ENCODE data around the gene KCNQ1. TPM values are rescaled to one million over a fixed set of nuclear protein-coding genes. Genes with fewer than 3 reads are reported as not detected.

Gene KCNQ1
- total RNA-seq, 2 donors from 2014 or later = 4.4 to 25.3 TPM

DNA sequence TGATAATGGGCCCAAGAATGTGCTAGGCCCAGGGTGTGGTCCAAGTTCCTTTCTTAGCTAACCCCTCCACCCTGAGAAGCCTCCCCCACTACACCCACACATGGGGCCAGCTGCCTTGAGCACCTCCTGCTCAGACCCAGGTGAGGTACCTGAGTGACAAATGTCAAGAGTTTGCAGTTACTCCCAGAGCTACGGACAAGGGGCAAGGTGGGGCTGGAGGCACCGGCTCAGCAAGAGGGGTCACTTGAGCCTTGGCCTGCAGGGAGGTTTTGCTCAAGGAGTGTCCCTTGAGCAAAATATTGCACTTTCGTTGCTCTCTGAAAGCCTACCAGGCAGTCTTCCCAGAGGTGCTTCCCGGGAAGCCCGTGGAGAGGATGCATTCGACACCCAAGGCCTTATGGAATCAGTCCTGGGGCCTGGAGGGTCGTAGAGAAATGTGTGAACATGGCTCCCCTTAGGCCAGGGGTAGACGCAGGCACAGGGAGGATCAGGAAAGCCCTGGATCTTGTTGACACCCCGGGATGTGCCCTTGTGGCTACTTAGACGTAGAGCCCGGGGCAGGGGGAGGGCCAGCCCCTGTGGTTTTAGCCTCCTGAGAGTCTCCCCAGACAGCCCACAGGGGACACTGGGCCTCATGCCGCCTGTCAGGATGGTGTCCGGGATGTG is 114.2 kb downstream of the KCNQ1 start:
- H3K4me1 ChIP-seq (ENCODE audit: control insufficient read depth in 1 of 2, low read depth in 2 of 2) = no peaks in the 10 kb centered on the region
- no peak overlapping the region for H3K4me3 ChIP-seq
- TF ChIP-seq, protein P1, sequence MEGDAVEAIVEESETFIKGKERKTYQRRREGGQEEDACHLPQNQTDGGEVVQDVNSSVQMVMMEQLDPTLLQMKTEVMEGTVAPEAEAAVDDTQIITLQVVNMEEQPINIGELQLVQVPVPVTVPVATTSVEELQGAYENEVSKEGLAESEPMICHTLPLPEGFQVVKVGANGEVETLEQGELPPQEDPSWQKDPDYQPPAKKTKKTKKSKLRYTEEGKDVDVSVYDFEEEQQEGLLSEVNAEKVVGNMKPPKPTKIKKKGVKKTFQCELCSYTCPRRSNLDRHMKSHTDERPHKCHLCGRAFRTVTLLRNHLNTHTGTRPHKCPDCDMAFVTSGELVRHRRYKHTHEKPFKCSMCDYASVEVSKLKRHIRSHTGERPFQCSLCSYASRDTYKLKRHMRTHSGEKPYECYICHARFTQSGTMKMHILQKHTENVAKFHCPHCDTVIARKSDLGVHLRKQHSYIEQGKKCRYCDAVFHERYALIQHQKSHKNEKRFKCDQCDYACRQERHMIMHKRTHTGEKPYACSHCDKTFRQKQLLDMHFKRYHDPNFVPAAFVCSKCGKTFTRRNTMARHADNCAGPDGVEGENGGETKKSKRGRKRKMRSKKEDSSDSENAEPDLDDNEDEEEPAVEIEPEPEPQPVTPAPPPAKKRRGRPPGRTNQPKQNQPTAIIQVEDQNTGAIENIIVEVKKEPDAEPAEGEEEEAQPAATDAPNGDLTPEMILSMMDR (IDR thresholded peaks at IDR 0.05) = no peak
- no peak for DNase-seq (ENCODE audit: low spot score)
- H3K36me3 ChIP-seq = no peaks in the 10 kb centered on the region
- ATAC-seq (ENCODE audit: insufficient number of reproducible peaks, low FRiP score, low read depth) = no peak
- no peaks in the 10 kb centered on the region for H3K9me3 ChIP-seq
- H3K27me3 ChIP-seq (replicated peaks; ENCODE audit: insufficient read depth) = no peaks in the 10 kb centered on the region
- no peak overlapping the region for H3K27ac ChIP-seq

DNA sequence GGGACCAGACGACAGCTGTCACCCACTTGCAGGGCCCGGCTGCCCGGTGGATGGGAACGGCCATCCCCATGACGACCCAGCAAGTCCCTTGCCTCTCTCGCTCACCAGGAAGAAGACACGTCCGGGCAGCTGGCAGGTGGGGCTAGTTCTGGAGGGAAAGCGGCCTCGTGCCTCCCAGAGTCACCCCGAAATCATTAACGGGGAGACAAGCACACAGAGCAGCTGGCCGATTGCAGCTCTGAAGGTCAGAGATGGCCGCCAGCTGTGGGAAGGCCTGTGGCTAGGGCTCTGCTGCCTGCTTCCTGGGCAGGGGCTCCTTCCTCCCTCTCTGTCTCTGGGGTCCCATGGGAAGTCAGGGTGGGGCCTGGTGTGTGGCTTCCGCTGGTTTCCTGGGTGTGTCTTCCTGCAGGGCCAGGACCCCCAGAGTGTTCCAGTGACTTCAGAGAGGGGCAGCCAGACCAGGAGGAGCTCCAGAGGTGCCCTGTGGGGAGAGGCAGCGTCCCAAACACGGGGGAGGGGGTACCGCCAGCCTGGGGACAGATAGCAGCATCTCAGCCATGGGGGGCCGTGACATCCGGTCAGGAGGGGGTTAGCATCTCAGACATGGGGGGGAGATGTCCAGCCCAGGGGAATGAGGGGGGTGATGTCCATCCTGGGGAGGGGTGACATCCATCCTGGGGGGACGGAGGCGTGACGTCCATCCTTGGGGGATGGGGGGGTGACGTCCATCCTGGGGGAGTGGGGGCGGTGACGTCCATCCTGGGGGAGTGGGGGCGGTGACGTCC is 114.9 kb downstream of the KCNQ1 start:
- DNase-seq (ENCODE audit: low spot score) = no peak
- TF ChIP-seq, protein P1 (IDR thresholded peaks at IDR 0.05) = no peak
- no peak overlapping the region for H3K4me3 ChIP-seq
- no peak for ATAC-seq (ENCODE audit: insufficient number of reproducible peaks, low FRiP score, low read depth)
- H3K36me3 ChIP-seq = no peaks in the 10 kb centered on the region
- no peak overlapping the region for H3K27ac ChIP-seq
- no peaks in the 10 kb centered on the region for H3K4me1 ChIP-seq (ENCODE audit: control insufficient read depth in 1 of 2, low read depth in 2 of 2)
- H3K27me3 ChIP-seq (replicated peaks; ENCODE audit: insufficient read depth) = no peaks in the 10 kb centered on the region
- no peaks in the 10 kb centered on the region for H3K9me3 ChIP-seq

DNA sequence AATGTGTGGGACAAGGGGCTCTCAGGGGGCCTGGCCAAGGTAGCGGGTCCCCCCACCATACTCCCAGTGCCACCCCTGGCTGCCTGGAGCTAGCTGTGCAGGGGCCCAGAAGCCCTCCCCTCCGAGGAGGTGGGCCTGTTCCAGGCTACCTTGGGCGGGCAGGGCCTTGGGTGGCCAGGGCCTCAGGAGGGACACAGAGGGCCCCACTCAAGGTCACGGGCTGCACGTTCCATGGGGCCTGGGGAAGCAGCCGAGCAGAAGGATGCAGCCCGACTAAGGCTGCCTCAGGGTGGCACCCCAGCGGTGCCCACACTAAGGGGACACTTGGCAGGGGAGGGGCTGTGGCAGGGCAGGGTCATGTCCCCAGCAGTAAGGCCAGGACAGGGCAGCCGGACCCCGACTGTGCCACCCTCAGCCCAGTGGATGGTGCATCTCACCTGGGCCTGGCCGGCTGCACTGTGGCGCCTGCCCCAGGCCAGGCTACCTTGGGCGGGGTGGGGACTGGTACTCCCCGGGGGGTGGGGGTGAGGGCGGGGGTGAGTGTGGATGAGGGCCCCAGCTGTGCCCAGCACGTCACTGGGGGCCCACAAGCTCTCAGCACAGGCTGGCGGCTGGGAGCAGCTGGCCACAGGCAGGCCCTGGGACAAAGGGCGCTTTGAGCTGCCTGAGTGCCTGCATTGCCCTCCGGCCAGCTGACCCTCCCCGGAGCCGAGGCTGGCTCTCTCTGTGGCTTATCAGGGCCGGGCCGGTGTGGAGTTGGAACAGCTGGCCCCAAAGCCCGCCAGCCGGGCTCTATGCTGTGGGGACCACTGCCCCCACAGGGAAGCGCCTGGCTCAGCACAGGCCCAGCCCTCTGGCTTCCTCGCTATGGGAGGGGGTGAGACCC is 117.1 kb downstream of the KCNQ1 start:
- no peaks in the 10 kb centered on the region for H3K27me3 ChIP-seq (replicated peaks; ENCODE audit: insufficient read depth)
- no peaks in the 10 kb centered on the region for H3K4me1 ChIP-seq (ENCODE audit: control insufficient read depth in 1 of 2, low read depth in 2 of 2)
- no peaks in the 10 kb centered on the region for H3K9me3 ChIP-seq
- ATAC-seq (ENCODE audit: insufficient number of reproducible peaks, low FRiP score, low read depth) = no peak
- H3K27ac ChIP-seq = no peak overlapping the region
- no peak overlapping the region for H3K4me3 ChIP-seq
- TF ChIP-seq, protein P1 (IDR thresholded peaks at IDR 0.05) = no peak
- no peaks in the 10 kb centered on the region for H3K36me3 ChIP-seq
- no peak for DNase-seq (ENCODE audit: low spot score)

DNA sequence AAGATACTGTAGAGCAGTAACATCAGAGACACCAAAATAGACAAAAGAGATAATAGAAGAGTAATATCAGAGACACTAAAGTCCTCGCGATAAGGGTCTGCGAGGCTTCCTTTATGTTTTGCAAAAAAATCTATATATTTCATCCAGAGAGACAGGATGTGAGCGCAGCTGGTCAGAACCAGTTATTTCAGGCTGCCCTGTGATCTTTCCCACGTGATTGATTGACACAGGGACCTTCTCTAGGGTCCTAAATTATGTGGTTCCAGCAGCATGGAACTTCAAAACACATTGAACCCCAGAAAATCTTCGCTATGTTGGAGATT is 118.0 kb downstream of the KCNQ1 start:
- ATAC-seq (ENCODE audit: insufficient number of reproducible peaks, low FRiP score, low read depth) (no peak), DNase-seq (ENCODE audit: low spot score) (no peak)
- no peak overlapping the region for H3K4me3 ChIP-seq
- TF ChIP-seq, protein P1 (IDR thresholded peaks at IDR 0.05) = no peak
- H3K4me1 ChIP-seq (ENCODE audit: control insufficient read depth in 1 of 2, low read depth in 2 of 2) = no peaks in the 10 kb centered on the region
- H3K36me3 ChIP-seq = no peaks in the 10 kb centered on the region
- H3K27me3 ChIP-seq (replicated peaks; ENCODE audit: insufficient read depth) = no peaks in the 10 kb centered on the region
- H3K27ac ChIP-seq = no peak overlapping the region
- H3K9me3 ChIP-seq = no peaks in the 10 kb centered on the region
